Mucosa of rectum (tissue), 2 donors: Measurements from ENCODE around the gene MTRF1.
"Not testable (repeated sequence)": the region's sequence is repeated elsewhere in the genome, so short reads cannot be mapped to it uniquely, and the experiment has no call there.

Experiments
- H3K27ac ChIP-seq, 2 donors: one replicate each; pipeline ENCODE4 v1.7.0; 2013; ENCODE audit warnings: inconsistent platforms in 2 of 2, low read depth in 2 of 2, low read length in 2 of 2
- H3K27me3 ChIP-seq, 2 donors: one replicate each; pipeline ENCODE4 v1.7.0; 2013; ENCODE audit warnings: low read length in 2 of 2; ENCODE audit not compliant: control insufficient read depth in 2 of 2, insufficient read depth in 2 of 2
- H3K36me3 ChIP-seq, 2 donors: one replicate each; pipeline ENCODE4 v1.7.0; 2013; ENCODE audit warnings: low read length in 2 of 2; ENCODE audit not compliant: control insufficient read depth in 2 of 2, insufficient read depth in 2 of 2
- H3K4me1 ChIP-seq, 2 donors: one replicate each; pipeline ENCODE4 v1.7.0; 2013; ENCODE audit warnings: low read length in 2 of 2, mild to moderate bottlenecking in 1 of 2; ENCODE audit not compliant: control insufficient read depth in 2 of 2, insufficient read depth in 2 of 2
- H3K4me3 ChIP-seq, 2 donors: one replicate each; pipeline ENCODE4 v1.7.0; 2013; ENCODE audit warnings: low read length in 2 of 2
- H3K9ac ChIP-seq, 2 donors: one replicate each; pipeline ENCODE4 v1.7.0; 2013; ENCODE audit warnings: low read length in 2 of 2, low read depth in 1 of 2, mild to moderate bottlenecking in 1 of 2
- H3K9me3 ChIP-seq, 2 donors: one replicate each; pipeline ENCODE4 v1.7.0; 2013; ENCODE audit warnings: low read length in 2 of 2; ENCODE audit not compliant: control insufficient read depth in 2 of 2
- donor health status: healthy.
- donor health status: Normal muscosa, but diverticular disease.

Gene MTRF1

DNA sequence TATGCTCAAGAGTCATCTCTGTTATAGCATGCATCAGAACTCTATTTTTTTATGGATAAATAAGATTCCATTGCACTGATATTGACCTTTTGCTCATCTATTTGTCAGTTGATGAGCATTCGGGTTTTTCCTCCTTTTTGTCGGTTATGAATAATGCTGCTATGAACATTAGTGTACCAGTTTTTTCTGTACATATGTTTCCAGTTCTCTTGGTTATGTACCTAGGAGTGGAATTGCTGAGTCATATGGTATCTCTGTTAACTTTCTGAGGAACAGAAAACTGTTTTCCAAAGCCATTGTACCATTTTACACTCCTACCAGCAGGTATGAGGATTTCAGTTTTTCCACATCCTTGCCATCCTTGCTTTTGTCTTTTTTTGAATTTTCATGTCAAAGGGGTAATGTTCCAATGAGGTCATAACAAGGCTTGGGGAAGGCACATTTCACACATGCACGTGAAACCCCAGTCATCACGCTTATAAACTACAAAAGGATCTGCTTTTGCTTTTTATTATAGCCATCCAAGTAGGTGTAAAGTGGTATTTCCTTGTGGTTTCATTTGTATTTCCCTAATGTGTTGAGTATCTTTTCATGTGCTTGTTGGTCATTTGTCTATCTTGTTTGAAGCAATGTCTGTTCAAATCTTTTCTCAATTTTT lies 83.7 kb downstream of the MTRF1 start:
- Histone ChIP-seq H3K4me1 (no peaks in the 10 kb centered on the region), H3K4me3 (no peak overlapping the region), H3K27ac (no peak overlapping the region), H3K9ac (no peak overlapping the region), H3K36me3 (no peaks in the 10 kb centered on the region), H3K27me3 (no peaks in the 10 kb centered on the region), H3K9me3 (peaks cover 0 to 2% of the 10 kb centered on the region in 2 donors)

DNA sequence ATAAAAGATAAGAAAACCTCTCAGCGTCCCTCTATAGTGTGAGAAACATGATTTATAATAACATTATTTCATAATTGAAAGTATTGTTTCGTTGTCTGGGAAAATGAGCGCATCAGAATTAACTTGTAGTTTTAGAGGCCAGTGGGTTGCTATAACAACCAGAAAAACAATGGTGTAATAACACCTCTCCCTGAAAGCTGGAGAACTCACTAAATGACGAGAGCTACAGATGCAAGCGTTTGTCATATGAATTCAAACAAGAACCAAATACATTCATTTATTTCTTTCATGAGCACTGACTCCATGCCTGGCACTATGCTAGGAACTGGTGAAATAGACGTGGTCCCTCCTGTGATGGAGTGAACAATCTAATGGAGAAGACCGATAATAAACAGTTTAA lies 85.3 kb downstream of the MTRF1 start:
- no peak overlapping the region for H3K4me3 ChIP-seq
- H3K36me3 ChIP-seq = no peaks in the 10 kb centered on the region
- H3K27me3 ChIP-seq = no peaks in the 10 kb centered on the region
- peaks cover 3% of the 10 kb centered on the region in 2 donors for H3K9me3 ChIP-seq
- no peak overlapping the region for H3K27ac ChIP-seq
- H3K9ac ChIP-seq = no peak overlapping the region
- H3K4me1 ChIP-seq = no peaks in the 10 kb centered on the region

- H3K27me3 ChIP-seq = no peaks in the 10 kb centered on the region
- H3K9me3 ChIP-seq = peaks cover 3% of the 10 kb centered on the region in 2 donors
- no peak overlapping the region for H3K27ac ChIP-seq
- H3K36me3 ChIP-seq = no peaks in the 10 kb centered on the region
- no peaks in the 10 kb centered on the region for H3K4me1 ChIP-seq
- H3K9ac ChIP-seq = no peak overlapping the region
- no peak overlapping the region for H3K4me3 ChIP-seq
Measured at GRCh38 chr13:41177616-41178015, 85.8 kb downstream of the MTRF1 start.

- H3K27ac ChIP-seq, H3K36me3 ChIP-seq, H3K9ac ChIP-seq, H3K27me3 ChIP-seq, H3K4me3 ChIP-seq, H3K9me3 ChIP-seq, H3K4me1 ChIP-seq: not testable (repeated sequence)
Measured at GRCh38 chr13:41175576-41175975, 87.8 kb downstream of the MTRF1 start.
